HepG2 (cell line): ENCODE data around the gene DNAAF9. TPM values are rescaled to one million over a fixed set of nuclear protein-coding genes. Genes with fewer than 3 reads are reported as not detected.

Experiments
- ATAC-seq: fragments of 200-7000 bp; cut with Tn5 transposase; 3 replicates; pipeline ENCODE4 v1.9.1; 2020; ENCODE audit warnings: mild to moderate bottlenecking, moderate library complexity
- BruUV-seq: library from RNA; stranded (reverse); fragments of 400-500 nt; replicated peaks from 2 replicates; lab custom pipeline; 2021; lab: Mats Ljungman, UMichigan
- CTCF ChIA-PET: fragments of 300-600 bp; formaldehyde crosslinking; extraction: SDS; loops from one replicate; lab custom pipeline; 2021; ENCODE audit warnings: low total read pairs, inconsistent platforms, low intra/inter-chr PET ratio; lab: Yijun Ruan, JAX
- POLR2A ChIA-PET: fragments of 350-600 bp; sonication (Branson Sonifier 250); formaldehyde crosslinking; loops from one replicate; lab custom pipeline; 2020; ENCODE audit warnings: antibody characterized with exemption, inconsistent platforms; lab: Yijun Ruan, JAX
- DNase-seq: peaks from one replicate; pipeline ENCODE4 v3.0.0-alpha.2; 2015; ENCODE audit warnings: low spot score
- FAIRE-seq: peaks from 3 replicates; lab custom pipeline; 2011; peaks lifted over from hg19 to GRCh38; lab: Jason Lieb, UNC
- H2AFZ ChIP-seq: one replicate; pipeline ENCODE4 v1.6.1; 2011; ENCODE audit warnings: low read length, inconsistent platforms
- H3K27ac ChIP-seq: fragments of 300-600 bp; 3 replicates; pipeline ENCODE4 v1.8.0; 2011; ENCODE audit warnings: mixed run types, mild to moderate bottlenecking, mixed read lengths, low read length, inconsistent platforms; ENCODE audit not compliant: insufficient read depth; ENCODE audit errors: extremely low read length
- H3K27me3 ChIP-seq, 2 experiments: fragments of 200-600 bp in 1 of 2; 2 replicates in 1 of 2; 3 replicates in 1 of 2; pipeline versions ENCODE4 v1.6.0 to v1.8.0; 2011; ENCODE audit warnings: low read length in 2 of 2, mild to moderate bottlenecking in 2 of 2, moderate library complexity in 2 of 2, inconsistent platforms in 1 of 2; ENCODE audit not compliant: insufficient read depth in 2 of 2, control insufficient read depth in 1 of 2
- H3K36me3 ChIP-seq, 2 experiments: fragments of 200-600 bp in 1 of 2; replicated peaks in 1 of 2; 2 replicates in 1 of 2; 3 replicates in 1 of 2; pipeline versions ENCODE4 v1.5.1 to v1.8.0; 2011; ENCODE audit warnings: low read length in 2 of 2, inconsistent platforms in 1 of 2; ENCODE audit not compliant: insufficient read depth in 2 of 2, control insufficient read depth in 1 of 2
- H3K4me1 ChIP-seq: 2 replicates; pipeline ENCODE4 v1.5.1; 2012; ENCODE audit warnings: low read length, inconsistent platforms; ENCODE audit not compliant: insufficient read depth
- H3K4me2 ChIP-seq: 2 replicates; pipeline ENCODE4 v1.6.0; 2011; ENCODE audit warnings: low read depth, low read length, inconsistent platforms
- H3K4me3 ChIP-seq, 3 experiments: fragments of 200-600 bp in 1 of 3; sonication (generic), shearing (Covaris generic) in 1 of 3; replicated peaks in 1 of 3; 2 replicates each; pipeline ENCODE4 v1.5.1; 2011 to 2016; ENCODE audit warnings: low read length in 3 of 3, inconsistent platforms in 2 of 3, low read depth in 2 of 3, mild to moderate bottlenecking in 2 of 3, control low read depth in 1 of 3, mixed read lengths in 1 of 3; ENCODE audit not compliant: insufficient read depth in 1 of 3
- H3K79me2 ChIP-seq: one replicate; pipeline ENCODE4 v1.6.1; 2011; ENCODE audit warnings: low read length, inconsistent platforms; ENCODE audit not compliant: insufficient read depth
- H3K9ac ChIP-seq: 2 replicates; pipeline ENCODE4 v1.6.0; 2011; ENCODE audit warnings: mild to moderate bottlenecking, low read depth, low read length, inconsistent platforms; ENCODE audit not compliant: insufficient read depth
- H3K9me3 ChIP-seq: 2 replicates; pipeline ENCODE4 v1.5.1; 2012; ENCODE audit warnings: mild to moderate bottlenecking, low read length
- H4K20me1 ChIP-seq: 2 replicates; pipeline ENCODE4 v1.6.0; 2011; ENCODE audit warnings: inconsistent platforms, mild to moderate bottlenecking, low read length, moderate library complexity; ENCODE audit not compliant: insufficient read depth
- AHR ChIP-seq: IDR thresholded peaks from 2 replicates; pipeline ENCODE4 v1.6.1; 2018; ENCODE audit warnings: missing genetic modification reagents, missing compliant biosample characterization
- ASH2L ChIP-seq: fragments of 300-600, 200-600 bp; sonication (generic); IDR thresholded peaks from 2 replicates; pipeline ENCODE4 v1.7.0; 2017; ENCODE audit warnings: low read depth, mild to moderate bottlenecking, moderate library complexity, mixed read lengths, low read length; ENCODE audit not compliant: insufficient read length
- ELF1 ChIP-seq: sonication (generic); formaldehyde crosslinking; IDR thresholded peaks from 2 replicates; pipeline ENCODE4 v1.4.0; 2020; ENCODE audit warnings: missing genetic modification reagents
- ELF3 ChIP-seq: IDR thresholded peaks from 2 replicates; pipeline ENCODE4 v1.6.1; 2016; ENCODE audit warnings: missing genetic modification reagents, missing compliant biosample characterization
- FOXK1 ChIP-seq: sonication (generic); formaldehyde crosslinking; IDR thresholded peaks from 2 replicates; pipeline ENCODE4 v1.4.0; 2020; ENCODE audit warnings: low read depth, missing genetic modification reagents, borderline replicate concordance
- HIVEP1 ChIP-seq: sonication (generic); formaldehyde crosslinking; IDR thresholded peaks from 2 replicates; pipeline ENCODE4 v1.4.0; 2020; ENCODE audit warnings: mild to moderate bottlenecking, missing genetic modification reagents
- KLF6 ChIP-seq: IDR thresholded peaks from 2 replicates; pipeline ENCODE4 v1.8.0; 2016; ENCODE audit warnings: missing biosample characterization, missing genetic modification reagents
- NAIF1 ChIP-seq: sonication (generic); formaldehyde crosslinking; IDR thresholded peaks from 2 replicates; pipeline ENCODE4 v1.5.0; 2020; ENCODE audit warnings: mild to moderate bottlenecking, missing genetic modification reagents, borderline replicate concordance
- NR2F2 ChIP-seq: IDR thresholded peaks from 2 replicates; pipeline ENCODE4 v1.6.1; 2012; ENCODE audit warnings: low read depth, inconsistent platforms, borderline replicate concordance
- POLR2A ChIP-seq, 2 experiments: IDR thresholded peaks; 2 replicates each; pipeline ENCODE4 v1.6.1; 2011; ENCODE audit warnings: low read depth in 2 of 2, low read length in 2 of 2, mild to moderate bottlenecking in 1 of 2, moderate library complexity in 1 of 2; ENCODE audit not compliant: insufficient read depth in 1 of 2
- PRMT3 ChIP-seq: sonication (generic); formaldehyde crosslinking; IDR thresholded peaks from 2 replicates; pipeline ENCODE4 v1.8.1; 2022; ENCODE audit warnings: low read depth, mild to moderate bottlenecking, moderate library complexity, missing genetic modification reagents, borderline replicate concordance
- RFXANK ChIP-seq: IDR thresholded peaks from 2 replicates; pipeline ENCODE4 v1.6.1; 2016
- SMC3 ChIP-seq: IDR thresholded peaks from 2 replicates; pipeline ENCODE4 v1.6.1; 2011; ENCODE audit warnings: low read length, improper control_type of control experiment
- TEAD2 ChIP-seq: sonication (generic); formaldehyde crosslinking; IDR thresholded peaks from 2 replicates; pipeline ENCODE4 v1.9.0; 2021; ENCODE audit warnings: missing genetic modification reagents
- ZNF20 ChIP-seq: sonication (generic); formaldehyde crosslinking; IDR thresholded peaks from 2 replicates; pipeline ENCODE4 v1.4.0; 2020; ENCODE audit warnings: mild to moderate bottlenecking, moderate library complexity, missing genetic modification reagents
- ZNF230 ChIP-seq: sonication (generic); formaldehyde crosslinking; IDR thresholded peaks from 2 replicates; pipeline ENCODE4 v1.4.0; 2020; ENCODE audit warnings: mild to moderate bottlenecking, missing genetic modification reagents
- ZNF558 ChIP-seq: sonication (generic); formaldehyde crosslinking; IDR thresholded peaks from 2 replicates; pipeline ENCODE4 v1.9.0; 2022; ENCODE audit warnings: mild to moderate bottlenecking, missing genetic modification reagents, borderline replicate concordance
- ZNF562 ChIP-seq: sonication (generic); formaldehyde crosslinking; IDR thresholded peaks from 2 replicates; pipeline ENCODE4 v1.8.0; 2022; ENCODE audit warnings: missing genetic modification reagents, borderline replicate concordance
- ZNF703 ChIP-seq: sonication (generic); formaldehyde crosslinking; IDR thresholded peaks from 2 replicates; pipeline ENCODE4 v1.5.1; 2020; ENCODE audit warnings: missing genetic modification reagents, mild to moderate bottlenecking, moderate library complexity, borderline replicate concordance
- WGBS: methylation state at CpG from one replicate; pipeline ENCODE4 v1.1.6; 2017; ENCODE audit warnings: low lambda C conversion rate; 5-methylcytosine and 5-hydroxymethylcytosine counted together
- in situ Hi-C: cut with HindIII; loops from 2 replicates; pipeline ENCODE4 v1.10.0; 2017; ENCODE audit warnings: low pct_unique_long_range_greater_than_20kb; ENCODE audit not compliant: extremely low pct_ligation_motif_present
- intact Hi-C: fragments of 100-400 bp; cut with micrococcal nuclease; formaldehyde crosslinking; loops from one replicate; pipeline ENCODE4 v1.10.0; 2022; ENCODE audit not compliant: unreplicated experiment
- polyA plus RNA-seq, 8 experiments: library from polyadenylated mRNA; depleted of rRNA in 3 of 8; stranded (reverse) in 7 of 8; unstranded in 1 of 8; fragments of >200 nt; fragmentation: Illumina TruSeq in 4 of 8; extraction: Trizol in 4 of 8; gene quantifications; 2 replicates each; pipeline versions ENCODE4 v1.2.1 to v1.2.3, GENCODE V29; 2011 to 2016; ENCODE audit warnings: low read depth in 4 of 8, missing spikeins in 1 of 8, mixed read lengths in 1 of 8; ENCODE audit not compliant: insufficient read depth in 1 of 8
- total RNA-seq, 5 experiments: library from RNA; depleted of rRNA; stranded (reverse); fragments of >200 nt; fragmentation: Illumina TruSeq; extraction: Trizol; gene quantifications; 2 replicates each; pipeline ENCODE4 v1.2.3, GENCODE V29; 2016; ENCODE audit warnings: low read depth in 1 of 5
- TF ChIP-seq, protein P1 (sequence below): IDR thresholded peaks from 2 replicates; pipeline ENCODE4 v1.6.1; 2012; ENCODE audit warnings: low read depth, low read length, improper control_type of control experiment
- TF ChIP-seq, protein P2 (sequence below): sonication (generic); formaldehyde crosslinking; IDR thresholded peaks from 2 replicates; pipeline ENCODE4 v1.5.1; 2020; ENCODE audit warnings: missing genetic modification reagents, mild to moderate bottlenecking, borderline replicate concordance

Gene DNAAF9
- total and polyA plus RNA-seq, 2 of the 13 experiments (the other 11 are each of a cell fraction or from before 2014, with no cell fraction given): 10.5 to 14.9 TPM

DNA sequence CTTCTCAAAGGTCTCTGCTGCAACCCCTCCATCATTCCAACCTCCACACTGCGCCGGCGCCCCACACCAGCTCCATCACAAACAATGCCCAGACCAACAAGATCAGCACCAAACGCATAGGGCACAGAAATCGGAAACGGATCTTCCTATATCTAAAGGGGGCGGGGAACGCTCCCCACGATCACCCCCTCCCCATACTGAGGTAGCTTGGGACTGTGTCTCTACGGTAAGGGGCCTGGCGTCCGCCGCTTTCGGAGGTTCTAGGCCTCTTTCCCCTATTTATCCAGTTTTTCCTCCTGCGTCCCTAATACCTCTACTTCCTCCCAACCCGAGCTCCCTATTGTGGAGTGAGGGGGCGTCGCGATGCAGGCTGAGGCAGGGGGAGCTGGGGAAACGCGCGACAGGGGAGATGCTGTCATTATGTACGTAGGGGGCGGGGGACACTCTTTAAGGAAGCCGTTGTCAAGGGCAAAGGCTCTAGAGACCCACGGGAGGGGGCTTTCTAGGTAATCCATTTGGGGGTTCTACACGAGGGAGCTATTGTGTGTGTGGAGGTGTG lies 909 bp downstream of the DNAAF9 start (continued):
- TF ChIP-seq ZNF20 (CRISPR knock-in tag) (no peak), ZNF558 (CRISPR knock-in tag) (no peak), PRMT3 (0 out of 2 replicates have a peak, but pooled peaks have one; percentile 29), NR2F2 (no peak)
- TF ChIP-seq, protein P1, sequence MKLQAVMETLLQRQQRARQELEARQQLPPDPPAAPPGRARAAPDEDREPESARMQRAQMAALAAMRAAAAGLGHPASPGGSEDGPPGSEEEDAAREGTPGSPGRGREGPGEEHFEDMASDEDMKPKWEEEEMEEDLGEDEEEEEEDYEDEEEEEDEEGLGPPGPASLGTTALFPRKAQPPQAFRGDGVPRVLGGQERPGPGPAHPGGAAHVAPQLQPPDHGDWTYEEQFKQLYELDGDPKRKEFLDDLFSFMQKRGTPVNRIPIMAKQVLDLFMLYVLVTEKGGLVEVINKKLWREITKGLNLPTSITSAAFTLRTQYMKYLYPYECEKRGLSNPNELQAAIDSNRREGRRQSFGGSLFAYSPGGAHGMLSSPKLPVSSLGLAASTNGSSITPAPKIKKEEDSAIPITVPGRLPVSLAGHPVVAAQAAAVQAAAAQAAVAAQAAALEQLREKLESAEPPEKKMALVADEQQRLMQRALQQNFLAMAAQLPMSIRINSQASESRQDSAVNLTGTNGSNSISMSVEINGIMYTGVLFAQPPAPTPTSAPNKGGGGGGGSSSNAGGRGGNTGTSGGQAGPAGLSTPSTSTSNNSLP: no peak

DNA sequence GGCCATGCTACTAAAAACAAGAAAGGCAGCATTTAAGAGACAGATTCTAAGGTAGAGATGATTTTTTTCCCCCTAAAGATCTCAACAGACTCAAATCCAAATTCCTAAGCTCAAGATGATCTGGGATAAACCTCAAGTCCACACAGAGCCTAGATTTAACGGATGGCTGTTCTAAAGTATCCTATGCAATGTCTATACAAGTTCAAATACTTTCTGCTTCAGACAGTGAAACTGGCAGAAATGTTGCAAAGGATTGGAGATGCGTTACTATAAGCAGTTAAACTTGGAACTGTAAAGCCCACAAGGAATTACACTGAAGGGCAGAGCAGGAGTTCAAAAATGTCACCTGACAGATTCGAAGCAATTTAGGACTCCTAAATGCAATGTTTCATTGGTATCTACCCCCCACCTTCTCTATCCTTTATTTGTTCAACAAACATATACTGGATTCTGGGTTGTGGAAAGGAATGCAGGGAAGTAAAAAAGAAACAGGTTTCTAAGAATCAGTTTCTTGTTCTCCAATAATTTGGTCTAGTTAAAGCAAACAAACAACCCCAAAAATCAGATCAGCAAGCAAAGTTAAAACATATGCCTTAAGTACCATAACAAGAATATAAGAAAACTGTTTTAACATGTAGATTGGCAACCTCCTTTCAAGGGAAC lies 1.6 kb downstream of the DNAAF9 start:
- Histone ChIP-seq H3K27ac (no peak overlapping the region), H3K9me3 (no peaks in the 10 kb centered on the region), H3K36me3 (no peaks in the 10 kb centered on the region), H3K79me2 (peaks cover 58% of the 10 kb centered on the region), H2AFZ (no peak overlapping the region), H4K20me1 (peaks cover 15% of the 10 kb centered on the region), H3K9ac (peak overlapping the region; percentile 85; the same call in 1 of the 2 replicates), H3K4me1 (peaks cover 35% of the 10 kb centered on the region), H3K4me2 (peak overlapping the region; percentile 95), H3K4me3 (peak overlapping the region; percentile 68 to 98 (median 90)), H3K27me3 (peaks cover 0 to 5% of the 10 kb centered on the region in 2 experiments; a peak in 1 of 5 replicates)
- DNase-seq: peak; percentile 43
- ChIA-PET POLR2A (interaction anchor here (1.2 to 3.6 kb wide), 4 partner anchors 11 to 157 kb away, joined by 3 to 34 read pairs (median 6); partner anchors contain the start of gene ATRN), CTCF (no interaction called here)
- ATAC-seq: no peak
- no TSS peak for BruUV-seq
- FAIRE-seq: no peak
- in situ Hi-C loops: no loop called here
- intact Hi-C loops: loop anchor here (10.0 kb wide), 1 partner anchor 139 kb away; no protein-coding TSS in a partner anchor
- 18% methylated on average over 3 of the region's 3 CpGs for WGBS
- TF ChIP-seq ZNF703 (CRISPR knock-in tag): no peak
- TF ChIP-seq SMC3: no peak
- no peak for TF ChIP-seq ZNF562 (CRISPR knock-in tag)
- no peak for TF ChIP-seq ASH2L
- TF ChIP-seq AHR (CRISPR knock-in tag): no peak
- no peak for TF ChIP-seq FOXK1
- TF ChIP-seq ZNF230: no peak
- TF ChIP-seq, protein P2, sequence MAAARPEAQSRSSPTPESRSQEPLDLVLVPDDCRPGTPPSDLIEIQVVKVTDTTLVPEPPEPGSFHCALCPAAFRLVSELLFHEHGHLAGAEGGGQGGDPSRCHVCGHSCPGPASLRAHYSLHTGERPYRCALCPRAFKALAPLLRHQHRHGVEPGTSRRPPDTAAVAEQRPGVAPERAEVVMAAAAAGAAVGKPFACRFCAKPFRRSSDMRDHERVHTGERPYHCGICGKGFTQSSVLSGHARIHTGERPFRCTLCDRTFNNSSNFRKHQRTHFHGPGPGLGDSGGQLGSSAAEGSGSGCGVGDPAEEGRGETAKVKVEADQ (CRISPR knock-in tag): no peak
- TF ChIP-seq ELF1 (CRISPR knock-in tag): no peak
- no peak for TF ChIP-seq RFXANK (CRISPR knock-in tag)
- no peak for TF ChIP-seq KLF6 (CRISPR knock-in tag)
- TF ChIP-seq NAIF1 (CRISPR knock-in tag): 0 out of 2 replicates have a peak, but pooled peaks have one; percentile 18
- TF ChIP-seq TEAD2 (CRISPR knock-in tag): no peak
- TF ChIP-seq HIVEP1 (CRISPR knock-in tag): no peak
- TF ChIP-seq ELF3: 0 out of 2 replicates have a peak, but pooled peaks have one; percentile 30
- no peak for TF ChIP-seq POLR2A (IDR thresholded peaks at IDR 0.05; ENCODE audit: insufficient read depth in 1 of 2, low read depth in 2 of 2, low read length in 2 of 2)
